OCI-M2 (cell line): ENCODE measurements around the gene ATXN1.

Source experiments
- DNase-seq: peaks from one replicate; lab custom pipeline; 2025; ENCODE audit not compliant: unreplicated experiment; lab: John Stamatoyannopoulos, UW

ATXN1 gene

DNA sequence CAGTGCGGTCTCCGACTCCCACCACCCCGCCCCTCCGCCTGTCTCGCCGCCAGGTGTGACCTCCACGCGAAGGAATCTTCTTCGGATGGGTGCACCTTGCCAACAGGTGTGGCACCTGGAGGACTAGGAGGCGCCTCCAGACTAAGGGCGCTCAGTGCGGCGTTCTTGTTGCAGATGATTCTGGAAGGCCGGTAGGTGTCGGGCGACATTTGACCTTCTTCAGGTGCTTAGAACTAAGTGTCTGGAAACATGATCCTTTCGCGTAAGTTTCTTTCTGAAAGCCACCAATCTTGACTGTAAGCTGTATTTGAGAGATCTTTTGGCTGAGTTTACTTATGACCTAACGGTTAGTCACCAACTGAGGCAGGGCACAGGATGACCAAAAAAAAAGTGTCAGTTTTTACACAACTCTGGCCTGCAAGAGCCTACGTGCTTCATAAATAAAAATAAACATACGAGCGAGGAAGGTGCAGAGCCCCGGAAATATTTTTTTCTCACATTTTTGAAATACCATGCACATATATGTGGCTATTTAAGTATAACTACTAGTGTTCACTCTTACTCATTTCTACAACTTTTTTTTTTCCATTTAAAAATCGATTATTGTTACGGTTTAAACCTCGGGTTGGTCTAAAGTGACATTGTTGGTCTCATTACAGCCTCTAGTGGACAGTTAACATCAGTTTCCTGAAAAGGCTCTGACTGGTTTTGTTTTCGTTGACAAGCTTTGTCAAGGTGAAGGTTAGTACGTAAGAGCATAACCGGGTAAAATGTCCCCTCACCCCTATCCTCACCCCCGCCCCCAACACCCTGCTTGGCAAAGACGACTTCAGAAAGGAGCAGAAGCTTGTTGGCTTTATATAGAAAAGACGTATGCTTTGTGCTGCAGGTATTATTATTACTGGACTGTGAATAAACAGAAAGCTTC is 1.6 kb upstream of the ATXN1 start:
- DNase-seq: no peak

DNA sequence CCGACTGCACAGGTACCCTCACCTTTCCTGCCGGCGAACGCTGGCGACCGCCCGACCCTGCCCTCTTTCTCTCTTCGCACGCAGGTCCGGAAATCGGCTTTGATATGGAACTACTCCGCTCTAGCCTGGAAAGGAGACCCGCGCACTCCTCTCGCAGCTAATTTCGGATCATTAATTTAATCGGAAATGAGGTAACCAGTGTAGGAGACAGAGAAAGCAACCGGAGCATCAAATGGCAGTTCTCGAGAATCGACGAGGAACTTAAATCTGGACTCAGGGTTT is 949 bp upstream of the ATXN1 start:
- DNase-seq: no peak

DNA sequence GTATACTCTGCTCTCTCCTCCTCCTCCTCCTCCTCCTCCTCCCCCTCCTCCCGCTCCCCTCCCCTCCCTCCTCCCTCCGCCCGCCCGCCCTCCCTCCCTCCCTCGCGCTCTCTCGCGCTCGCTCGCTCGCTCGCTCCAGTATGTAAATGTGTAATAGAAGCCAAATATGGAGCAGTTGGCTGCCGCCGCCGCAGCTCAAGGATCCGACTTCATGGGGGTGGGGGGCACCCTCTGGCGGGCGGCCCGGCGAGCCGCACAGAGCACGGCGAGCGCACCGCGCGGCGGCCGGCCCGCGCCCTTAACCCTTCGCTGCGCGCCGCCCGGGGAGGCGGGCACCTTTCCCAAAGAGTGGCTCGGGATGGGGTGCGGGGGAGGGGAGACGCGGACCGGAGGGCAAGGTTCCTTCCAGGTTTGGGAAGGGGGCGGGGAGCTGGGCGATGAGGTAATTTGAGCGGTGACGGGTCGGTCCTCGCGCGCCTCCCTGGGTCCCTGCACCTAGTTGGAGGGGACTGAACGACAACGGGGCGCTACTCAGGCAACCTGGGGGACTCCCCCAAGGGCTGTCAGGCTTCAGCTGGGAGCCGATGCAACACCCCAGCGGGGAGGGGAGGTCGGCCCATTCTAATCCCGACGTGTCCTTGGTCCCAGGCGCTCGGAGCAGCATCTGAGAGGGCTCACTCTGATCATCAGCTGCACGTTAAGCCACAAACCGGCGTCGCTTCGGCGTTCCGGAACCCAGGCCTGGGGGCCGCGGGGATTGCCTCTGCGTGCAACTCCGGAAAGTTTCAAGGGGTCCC is 409 bp upstream of the ATXN1 start:
- no peak for DNase-seq

DNA sequence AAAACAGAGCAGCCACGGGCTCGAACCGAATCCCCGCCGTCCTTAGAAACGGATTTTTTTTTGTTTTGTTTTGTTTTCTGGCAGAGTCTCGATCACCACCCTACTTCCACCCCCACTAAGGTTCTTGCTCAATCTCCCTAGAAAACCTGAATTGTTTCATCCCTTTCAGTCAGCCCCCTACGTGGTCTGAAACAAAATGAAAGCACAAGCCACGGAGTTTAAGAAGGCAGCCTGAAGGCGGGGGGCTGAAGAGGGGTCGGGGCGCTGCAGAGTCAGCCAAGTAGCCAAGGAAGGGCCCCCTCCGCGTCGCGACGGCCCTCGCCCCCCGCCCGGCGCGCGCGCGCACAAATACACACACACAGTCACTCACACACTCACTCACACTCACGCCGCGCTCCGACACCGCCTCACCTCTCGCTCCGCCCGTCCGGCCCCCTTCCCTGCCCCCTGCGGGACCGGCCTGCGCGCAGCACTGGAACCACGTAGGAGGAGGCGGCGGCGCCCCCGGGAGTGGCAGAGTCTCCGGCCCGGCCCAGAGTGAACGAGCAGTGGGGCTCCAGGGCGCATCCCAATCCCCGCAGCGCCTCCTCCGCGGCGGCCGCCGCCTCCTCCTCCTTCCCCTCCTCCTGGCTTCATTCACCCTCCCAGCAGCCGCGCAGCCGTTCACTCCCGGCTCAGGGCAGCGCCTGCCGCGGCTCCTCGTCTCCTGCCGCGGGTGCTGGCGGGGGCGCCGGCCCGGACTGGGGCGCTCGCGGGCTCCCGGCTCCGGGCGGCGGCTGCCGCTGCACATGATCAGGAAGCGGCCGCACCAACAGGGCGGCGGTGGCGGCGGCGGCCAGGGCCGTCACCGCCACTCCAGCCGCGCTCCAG is 1.4 kb downstream of the ATXN1 start:
- DNase-seq: no peak

DNA sequence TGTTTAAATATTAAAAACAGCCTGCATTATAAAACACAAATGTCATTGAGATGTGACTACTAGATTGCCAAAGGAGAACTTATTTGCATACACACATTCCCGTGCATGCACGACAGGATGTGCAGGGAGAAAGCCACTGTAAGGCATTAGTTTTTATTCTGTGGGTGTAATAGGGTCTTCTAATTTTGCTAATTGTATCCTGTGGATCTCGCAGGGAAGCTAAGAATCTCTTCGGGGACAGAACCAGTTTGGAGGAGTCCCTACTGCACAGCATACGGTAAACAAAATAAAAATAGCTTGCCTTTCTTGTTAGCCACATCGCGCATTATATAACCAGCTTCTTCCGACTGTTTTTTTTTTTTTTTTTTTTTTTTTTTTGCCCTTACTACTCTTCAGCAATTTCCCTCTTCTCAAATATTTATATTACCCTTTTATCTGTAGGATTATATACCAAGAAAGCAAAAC is 2.0 kb downstream of the ATXN1 start:
- no peak for DNase-seq

DNA sequence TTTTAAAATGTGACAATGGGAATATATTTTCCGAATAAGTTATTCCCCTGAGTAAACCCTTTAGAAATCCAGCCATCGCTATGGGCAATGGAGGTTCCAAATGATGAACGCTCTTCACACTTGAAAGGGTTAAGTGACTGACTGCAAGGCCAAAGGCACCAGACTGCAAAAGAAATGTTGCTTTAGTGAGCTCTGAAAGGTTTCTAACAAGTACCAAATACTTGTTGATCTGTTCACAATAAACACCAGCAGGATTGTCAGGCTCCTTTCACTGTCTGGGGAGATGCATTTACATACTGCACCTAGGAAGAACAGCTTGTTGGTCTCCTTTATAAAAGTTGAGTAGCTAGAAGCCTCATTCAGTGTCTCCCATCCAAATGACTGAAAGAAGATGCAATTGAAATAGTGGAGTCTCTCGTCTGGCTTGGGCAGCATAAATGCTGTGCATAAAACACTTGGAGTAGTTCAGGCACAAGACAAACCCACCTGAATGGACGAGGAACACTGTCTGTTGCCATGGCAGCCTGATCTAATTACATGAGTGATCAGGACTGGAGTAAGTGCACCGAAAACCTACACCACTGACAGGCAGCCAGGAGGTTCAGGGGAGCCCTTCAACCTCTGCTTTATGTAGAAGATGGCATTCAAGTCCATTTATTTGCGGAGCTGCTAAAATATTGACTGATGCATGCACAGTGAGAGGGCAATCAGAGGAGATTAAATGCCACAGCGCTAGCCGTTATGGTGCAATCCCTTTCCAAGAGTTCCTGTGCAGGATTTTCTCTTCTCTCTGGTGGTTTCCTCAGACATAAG is 2.9 kb downstream of the ATXN1 start:
- DNase-seq: no peak

DNA sequence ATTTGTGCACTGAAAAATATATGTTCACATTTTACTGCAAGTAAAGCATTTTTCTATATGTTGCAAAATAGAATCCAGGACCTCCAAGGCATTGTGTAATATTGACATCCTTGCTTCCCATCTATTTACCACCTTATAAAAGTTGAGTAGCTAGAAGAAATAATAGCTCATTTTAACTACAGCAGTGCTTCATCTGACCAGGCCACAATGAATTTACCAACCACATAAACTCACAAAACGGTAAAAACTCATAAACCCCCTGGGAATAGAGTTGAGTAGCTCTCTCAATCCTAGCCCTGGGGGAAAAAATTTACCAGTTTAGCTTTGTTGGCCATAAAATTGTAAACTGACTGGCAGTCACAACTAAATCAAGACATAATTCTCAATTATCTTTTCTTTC is 3.9 kb downstream of the ATXN1 start:
- no peak for DNase-seq

DNA sequence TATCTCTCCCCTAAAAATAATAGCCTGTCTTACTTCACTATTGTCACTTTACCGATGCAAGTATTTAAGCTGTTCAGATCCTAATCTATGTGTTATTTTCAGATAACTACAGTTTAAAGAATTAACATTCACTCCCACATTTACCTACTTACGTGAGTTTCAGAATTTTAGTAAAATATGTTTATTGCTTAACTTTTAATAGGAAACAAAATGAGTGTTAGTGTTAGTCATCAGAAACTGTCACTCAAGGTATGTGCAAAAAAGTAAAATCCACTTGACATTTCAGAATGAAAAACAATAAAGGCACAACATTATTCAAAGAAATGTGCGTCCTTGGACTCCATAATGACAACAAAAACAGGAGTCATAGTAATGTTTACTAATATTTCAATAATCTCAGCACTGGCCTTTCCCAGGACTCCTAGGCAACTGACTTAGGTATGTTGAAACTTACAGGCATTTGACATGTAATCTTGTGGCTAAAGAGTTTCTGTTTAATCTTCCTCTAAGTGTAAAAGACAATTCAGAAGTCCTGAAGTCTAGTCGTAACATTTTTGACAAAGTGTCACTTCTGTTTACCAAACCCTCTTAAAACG is 4.5 kb downstream of the ATXN1 start:
- DNase-seq: no peak

DNA sequence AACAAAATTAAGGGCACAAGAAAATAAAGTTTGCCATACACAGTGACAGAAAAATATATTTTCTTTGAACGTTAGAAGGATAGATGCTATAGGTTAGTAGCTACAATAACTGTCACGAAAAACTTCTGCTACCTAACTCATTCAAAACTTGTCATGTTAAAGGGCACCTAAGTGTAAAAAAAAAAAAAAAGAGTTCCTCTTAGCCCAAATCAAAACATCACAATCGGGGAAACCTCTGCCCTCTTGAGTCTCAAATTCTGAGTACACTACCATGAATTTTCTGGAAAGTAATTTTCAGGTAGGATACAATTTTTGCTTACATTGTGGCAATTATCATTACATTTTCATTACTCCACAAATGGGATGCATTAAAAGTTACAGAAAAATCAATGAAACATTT is 5.7 kb downstream of the ATXN1 start:
- DNase-seq: no peak

DNA sequence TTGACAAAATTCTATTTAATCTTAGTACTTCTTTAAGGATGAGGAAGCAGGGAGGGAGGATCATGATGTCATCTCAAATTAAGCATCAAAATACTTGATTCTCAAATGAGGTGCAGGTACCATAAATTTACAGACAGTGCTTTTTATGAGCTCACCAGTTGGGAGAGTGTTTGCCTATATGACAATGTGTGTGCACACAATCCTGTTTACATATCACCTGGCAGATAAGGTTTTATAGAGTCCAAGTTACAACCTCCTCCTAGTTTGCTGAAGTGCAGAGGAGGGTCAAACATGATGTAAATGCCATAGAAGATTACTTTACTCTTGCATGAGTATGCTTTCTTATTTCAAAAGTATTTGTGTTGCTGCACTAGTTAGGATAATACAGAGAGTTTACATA is 6.4 kb downstream of the ATXN1 start:
- no peak for DNase-seq

DNA sequence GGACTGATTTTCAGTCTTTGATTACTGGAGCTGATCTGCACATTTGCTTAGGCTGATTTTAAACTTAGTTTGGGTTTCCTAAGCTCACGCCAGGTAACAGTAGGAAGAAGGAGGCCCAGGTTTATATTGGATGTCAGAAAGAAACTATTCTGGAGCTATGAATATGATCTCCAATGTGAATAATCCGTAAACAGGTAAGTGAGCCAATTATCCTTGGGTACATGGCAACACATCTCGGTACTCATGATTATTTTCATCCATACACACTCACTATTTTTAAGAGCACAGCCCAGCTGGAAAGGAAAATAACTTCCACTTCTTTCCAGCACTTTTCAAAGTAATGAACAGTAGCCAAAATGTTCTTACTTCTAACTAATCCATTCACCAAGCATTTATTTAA is 7.0 kb downstream of the ATXN1 start:
- no peak for DNase-seq

DNA sequence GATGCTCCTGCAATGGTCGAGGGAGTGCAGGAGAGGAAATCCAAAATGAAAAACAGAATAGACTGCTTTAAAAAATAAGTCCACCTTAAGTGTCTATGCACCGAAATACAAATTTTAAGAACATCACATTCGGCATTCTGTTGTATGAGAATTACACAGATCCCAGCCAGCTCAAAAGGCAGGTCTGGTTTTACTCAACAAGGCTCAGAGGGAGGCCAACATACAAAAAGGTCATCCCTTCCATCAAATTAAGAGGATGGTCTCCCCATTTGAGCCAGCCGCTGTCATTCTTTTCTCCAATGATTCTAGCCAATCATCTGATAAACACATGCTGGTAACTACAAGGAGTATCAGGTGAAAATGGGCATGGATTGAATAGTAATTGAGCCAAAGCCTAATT is 7.9 kb downstream of the ATXN1 start:
- DNase-seq: no peak

DNA sequence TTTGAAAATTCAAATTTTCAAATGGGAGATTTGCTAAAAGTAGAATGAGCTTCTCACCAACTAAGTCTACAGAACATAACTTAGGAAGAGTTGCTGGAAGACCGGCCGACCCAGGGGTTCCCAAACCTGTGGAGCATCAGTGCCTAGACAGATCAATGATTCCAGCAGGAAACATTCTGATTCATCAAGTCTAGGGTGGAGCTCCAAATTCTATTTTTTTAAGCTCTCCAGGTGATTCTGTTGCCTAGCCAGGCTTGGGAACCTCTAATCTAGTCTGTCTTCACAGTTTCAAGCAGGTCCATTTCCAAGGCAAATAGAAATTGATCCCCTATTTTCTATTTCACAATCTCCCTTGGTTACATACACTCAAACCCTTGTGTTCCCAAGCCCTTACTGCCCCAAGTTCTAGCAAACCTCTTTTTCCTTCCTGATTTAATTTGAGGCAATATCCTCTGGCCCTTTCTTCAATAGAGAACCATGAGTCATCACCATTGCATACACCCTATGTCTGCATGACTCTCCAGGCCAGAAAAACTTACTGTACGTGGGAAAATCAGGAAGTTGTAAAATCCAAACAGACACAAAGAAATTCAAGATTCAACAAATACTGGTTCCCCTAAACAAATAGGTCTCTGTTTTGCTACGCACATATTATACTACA is 8.9 kb downstream of the ATXN1 start:
- DNase-seq: no peak

DNA sequence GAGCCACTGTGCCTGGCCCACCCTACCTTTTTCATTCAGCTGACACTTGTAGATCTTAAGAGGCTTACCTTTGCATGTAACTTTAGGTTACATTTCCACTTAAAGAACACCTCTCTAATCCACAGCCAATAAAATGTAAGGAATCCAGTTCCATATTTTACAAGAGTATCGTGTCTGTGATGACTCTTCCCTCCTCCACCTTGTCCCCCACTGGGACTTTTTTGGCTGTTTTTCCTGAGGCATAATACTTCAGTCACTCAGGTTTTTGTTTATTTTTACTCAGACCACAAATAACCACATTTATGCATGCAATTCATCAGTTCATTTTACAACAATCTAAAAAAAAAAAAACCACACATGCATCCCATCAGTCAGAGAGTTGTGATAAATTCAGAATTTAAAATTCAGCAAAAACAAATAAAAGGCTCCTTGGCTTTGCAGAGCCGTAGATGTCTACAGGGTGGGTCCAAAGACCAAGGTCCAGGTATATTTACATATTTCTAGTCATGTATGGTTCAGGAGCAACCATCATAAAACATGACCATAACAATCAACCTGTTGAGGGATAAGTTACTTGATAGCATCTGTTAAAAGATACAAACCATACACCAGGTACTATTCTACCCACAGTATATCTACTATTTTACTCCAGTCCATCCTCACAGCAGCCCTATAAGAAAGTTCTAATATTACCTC is 9.9 kb downstream of the ATXN1 start:
- DNase-seq: no peak

DNA sequence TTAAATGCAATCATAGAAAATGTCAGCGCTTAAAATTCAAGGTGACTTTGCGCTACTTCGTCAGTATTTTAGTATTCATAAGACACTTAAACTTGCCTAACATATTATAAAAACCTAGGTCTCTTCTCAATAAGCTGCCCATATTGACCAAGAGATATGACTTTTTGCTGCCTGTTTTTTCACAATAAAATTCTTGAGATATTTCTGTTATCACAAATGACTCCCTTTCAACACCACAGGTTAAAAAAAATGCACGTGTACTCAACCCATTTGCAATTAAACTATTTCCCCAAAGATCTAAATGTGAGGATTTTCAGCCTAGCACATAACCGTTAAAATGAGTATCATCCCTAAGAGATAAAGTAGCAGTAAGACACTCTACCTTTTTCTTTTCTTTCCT is 10.7 kb downstream of the ATXN1 start:
- no peak for DNase-seq

DNA sequence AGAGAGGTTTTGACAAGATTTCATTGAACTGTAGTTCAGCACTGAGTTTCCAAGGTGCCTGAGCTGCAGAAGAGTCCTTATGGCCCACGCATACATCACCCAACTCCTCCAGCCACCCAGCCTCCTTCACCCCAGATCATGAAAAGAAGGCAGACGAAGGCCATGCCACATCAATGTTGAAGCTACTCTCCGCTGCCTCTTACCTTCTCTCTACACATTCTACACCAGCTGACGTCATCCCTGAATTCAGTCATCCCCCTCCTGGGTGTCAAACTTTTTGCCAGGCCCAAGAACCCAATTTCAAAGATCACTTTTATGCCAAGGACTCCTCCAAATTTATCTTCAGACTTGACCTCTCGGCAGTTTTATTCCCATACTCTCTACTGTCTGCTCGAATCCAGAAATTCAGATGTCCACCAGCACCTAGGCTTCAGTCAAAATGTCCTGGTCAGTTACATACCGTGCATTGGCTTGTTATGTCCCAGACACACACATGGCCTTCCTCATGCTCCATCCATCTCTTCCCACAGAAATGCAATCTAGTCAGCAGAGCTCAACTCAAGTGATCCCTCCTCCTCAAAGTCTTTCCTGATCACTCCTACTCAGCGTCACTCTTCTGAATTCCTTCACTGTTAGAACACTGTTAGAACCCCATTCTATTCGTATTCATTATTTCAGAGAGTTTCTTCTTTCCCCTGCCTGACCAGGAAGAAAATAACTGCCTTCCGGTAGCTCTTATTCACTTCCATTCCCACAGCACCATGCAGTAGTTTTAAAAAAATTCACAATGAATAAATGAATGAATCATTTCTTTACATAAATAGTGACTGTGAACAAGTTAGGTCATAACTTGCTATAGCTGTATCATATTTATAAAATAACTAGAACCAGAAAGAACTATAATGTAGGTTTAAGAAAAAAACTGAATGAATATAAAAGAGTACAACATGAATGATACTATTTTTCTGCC is 11.5 kb downstream of the ATXN1 start:
- DNase-seq: no peak

DNA sequence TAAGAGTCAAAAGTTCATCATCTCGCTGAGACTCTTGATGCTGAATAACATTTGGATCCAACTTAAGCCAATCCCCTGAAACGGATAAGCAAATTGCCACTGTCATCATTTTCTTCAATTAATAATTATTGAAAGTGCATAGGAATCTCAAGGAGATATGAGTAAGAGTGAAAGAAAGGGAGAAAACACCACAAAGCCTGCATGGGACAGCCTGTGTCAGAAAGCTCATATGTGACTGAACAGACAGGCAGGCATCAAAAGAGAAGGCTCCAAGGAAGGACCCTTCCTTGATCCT is 13.3 kb downstream of the ATXN1 start:
- DNase-seq: no peak
